GM18909 (cell line): Measurements from ENCODE around the gene TWSG1.
"Not testable (repeated sequence)": the region's sequence is repeated elsewhere in the genome, so short reads cannot be mapped to it uniquely, and the experiment has no call there.

Experiments
- ATAC-seq: cut with Tn5 transposase; IDR thresholded peaks from one replicate; pipeline ENCODE4 v1.9.1; 2021; ENCODE audit warnings: mild to moderate bottlenecking; ENCODE audit not compliant: unreplicated experiment, poor library complexity

TWSG1 gene

GRCh38 chr18:9446839-9447238 is 112.3 kb downstream of the TWSG1 start:
- ATAC-seq = no peak

GRCh38 chr18:9447334-9447733 is 112.8 kb downstream of the TWSG1 start:
- ATAC-seq = no peak

- ATAC-seq = no peak
Observed at GRCh38 chr18:9449600-9450414, 115.2 kb downstream of the TWSG1 start.

- not testable (repeated sequence) for ATAC-seq
Observed at GRCh38 chr18:9450920-9451319, 116.3 kb downstream of the TWSG1 start.
